ENCODE data around the gene PKHD1. TPM values are rescaled to one million over a fixed set of nuclear protein-coding genes. Genes with fewer than 3 reads are reported as not detected.

Gene PKHD1
- total RNA-seq, 4 donors from 2014 or later, result 0.12 TPM; not detected in 3

DNA sequence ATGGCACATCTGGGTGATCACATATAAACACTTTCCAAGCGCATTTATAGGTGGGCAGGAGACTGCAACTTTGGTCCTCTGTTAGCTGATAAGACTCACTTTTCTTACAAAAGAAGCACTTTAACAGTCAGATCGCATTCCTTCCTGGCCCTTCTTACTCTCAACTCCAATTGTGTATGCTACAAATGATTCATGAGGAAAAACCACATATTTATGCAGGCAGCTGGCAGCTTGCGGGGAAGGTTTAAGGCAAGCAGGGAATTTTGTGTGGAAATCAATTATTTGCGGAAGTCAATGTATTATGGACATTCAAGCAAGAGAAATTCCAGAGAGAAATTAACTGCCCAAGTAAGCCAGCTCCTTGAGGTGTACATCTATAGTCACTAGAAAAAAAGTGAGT is 194.0 kb downstream of the PKHD1 start:
- TF ChIP-seq, protein P1, sequence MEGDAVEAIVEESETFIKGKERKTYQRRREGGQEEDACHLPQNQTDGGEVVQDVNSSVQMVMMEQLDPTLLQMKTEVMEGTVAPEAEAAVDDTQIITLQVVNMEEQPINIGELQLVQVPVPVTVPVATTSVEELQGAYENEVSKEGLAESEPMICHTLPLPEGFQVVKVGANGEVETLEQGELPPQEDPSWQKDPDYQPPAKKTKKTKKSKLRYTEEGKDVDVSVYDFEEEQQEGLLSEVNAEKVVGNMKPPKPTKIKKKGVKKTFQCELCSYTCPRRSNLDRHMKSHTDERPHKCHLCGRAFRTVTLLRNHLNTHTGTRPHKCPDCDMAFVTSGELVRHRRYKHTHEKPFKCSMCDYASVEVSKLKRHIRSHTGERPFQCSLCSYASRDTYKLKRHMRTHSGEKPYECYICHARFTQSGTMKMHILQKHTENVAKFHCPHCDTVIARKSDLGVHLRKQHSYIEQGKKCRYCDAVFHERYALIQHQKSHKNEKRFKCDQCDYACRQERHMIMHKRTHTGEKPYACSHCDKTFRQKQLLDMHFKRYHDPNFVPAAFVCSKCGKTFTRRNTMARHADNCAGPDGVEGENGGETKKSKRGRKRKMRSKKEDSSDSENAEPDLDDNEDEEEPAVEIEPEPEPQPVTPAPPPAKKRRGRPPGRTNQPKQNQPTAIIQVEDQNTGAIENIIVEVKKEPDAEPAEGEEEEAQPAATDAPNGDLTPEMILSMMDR (IDR thresholded peaks at IDR 0.05), result no peak
- DNase-seq (ENCODE audit: low spot score) (no peak), ATAC-seq (ENCODE audit: low FRiP score) (no peak)

DNA sequence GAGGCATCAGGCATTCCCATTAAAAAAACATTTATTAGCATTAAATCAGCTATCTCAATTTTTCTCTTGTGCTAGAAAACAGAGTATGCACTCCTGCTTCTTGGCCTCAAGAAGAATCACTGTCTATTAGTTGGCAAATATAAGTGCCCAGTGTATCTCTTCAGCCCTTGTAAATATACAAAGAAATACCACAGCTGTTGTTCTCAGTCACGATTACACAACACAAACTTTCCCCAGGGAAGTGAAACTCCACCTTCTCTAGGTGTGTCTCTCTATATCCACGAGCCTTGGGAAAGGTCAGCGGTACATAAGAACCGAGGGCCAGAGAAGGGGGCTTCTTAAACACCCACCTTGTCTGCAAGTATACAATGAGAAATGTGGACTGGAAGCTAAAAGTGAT is 194.7 kb downstream of the PKHD1 start:
- ATAC-seq (ENCODE audit: low FRiP score), result no peak
- no peak for DNase-seq (ENCODE audit: low spot score)
- TF ChIP-seq, protein P1 (IDR thresholded peaks at IDR 0.05), result no peak

DNA sequence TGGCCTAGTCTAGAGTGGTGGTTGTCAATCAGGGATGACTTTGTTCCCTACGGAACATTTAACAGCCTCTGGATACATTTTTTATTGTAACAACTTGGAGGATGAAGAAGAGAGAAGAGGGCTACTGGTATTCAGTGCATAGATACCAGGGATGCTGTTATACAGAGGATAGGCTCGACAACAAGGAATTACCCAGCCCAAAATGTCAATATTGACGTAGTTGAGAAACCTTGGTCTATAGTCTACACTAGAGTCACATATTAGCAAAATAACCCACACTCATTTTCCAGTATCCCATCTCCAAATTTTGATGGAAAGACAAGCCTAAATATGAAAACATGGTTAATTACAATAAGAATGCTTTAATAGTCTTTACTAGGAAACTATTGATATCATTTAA is 195.1 kb downstream of the PKHD1 start:
- TF ChIP-seq, protein P1 (IDR thresholded peaks at IDR 0.05), result no peak
- DNase-seq (ENCODE audit: low spot score) (no peak), ATAC-seq (ENCODE audit: low FRiP score) (no peak)

DNA sequence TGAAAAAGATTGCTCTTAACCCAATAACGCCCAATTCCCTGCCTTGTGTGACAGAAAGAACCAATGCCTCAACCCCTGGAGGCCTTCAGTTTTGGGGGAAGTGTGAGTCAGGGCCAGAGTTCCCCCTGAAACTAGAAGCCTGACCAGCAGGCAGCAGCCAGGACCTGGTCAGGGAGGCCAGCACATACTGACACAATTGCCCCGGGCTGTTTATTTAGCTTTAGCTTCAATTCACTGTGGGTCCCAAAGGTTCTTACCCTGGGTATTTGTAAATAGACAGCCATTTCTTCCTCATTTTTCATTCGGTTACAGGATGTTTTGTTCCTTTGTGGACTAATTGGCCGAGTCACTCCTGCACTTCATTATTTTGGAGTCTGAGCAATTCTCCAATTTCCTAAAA is 195.6 kb downstream of the PKHD1 start:
- no peak for ATAC-seq (ENCODE audit: low FRiP score)
- no peak for DNase-seq (ENCODE audit: low spot score)
- TF ChIP-seq, protein P1 (IDR thresholded peaks at IDR 0.05), result no peak

DNA sequence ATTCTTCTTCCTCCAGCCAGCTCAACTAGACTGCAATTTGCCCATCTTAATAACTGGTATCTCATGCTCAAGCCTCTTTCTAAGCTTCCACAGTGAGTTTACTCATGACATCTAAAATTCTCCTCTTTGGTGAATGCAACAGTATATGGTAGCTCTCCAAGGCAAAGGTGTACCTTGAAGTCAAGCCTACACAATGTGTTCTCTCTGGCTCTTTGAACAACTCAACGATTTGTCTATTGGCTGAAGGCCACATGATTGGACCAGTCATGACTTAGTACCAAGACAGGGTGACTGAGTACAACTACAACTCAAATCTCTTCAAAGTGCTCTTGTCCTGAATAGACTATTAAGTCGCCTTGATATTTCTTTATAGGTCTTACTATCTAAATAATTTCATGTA is 199.6 kb downstream of the PKHD1 start:
- DNase-seq (ENCODE audit: low spot score) (no peak), ATAC-seq (ENCODE audit: low FRiP score) (no peak)
- TF ChIP-seq, protein P1 (IDR thresholded peaks at IDR 0.05), result no peak

DNA sequence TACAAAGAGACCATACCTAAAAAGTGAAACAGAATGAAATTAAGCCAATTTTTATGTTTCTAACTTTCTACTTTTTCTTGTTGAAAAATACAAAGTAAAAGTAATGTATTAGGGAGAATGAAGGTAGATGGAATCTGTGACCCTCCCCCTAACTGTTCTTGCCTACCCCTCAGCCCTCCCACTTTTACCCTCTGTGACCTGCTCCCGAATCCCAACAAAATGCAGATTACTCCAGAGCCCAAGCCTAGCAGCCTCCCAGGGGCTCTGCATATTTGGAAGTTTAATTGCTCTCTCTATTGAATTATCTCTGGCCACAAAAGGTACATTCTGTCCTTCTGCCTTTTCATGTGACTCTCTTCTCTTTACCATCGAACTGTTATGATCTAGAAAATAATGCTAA is 201.5 kb downstream of the PKHD1 start:
- no peak for DNase-seq (ENCODE audit: low spot score)
- ATAC-seq (ENCODE audit: low FRiP score), result no peak
- TF ChIP-seq, protein P1 (IDR thresholded peaks at IDR 0.05), result no peak

DNA sequence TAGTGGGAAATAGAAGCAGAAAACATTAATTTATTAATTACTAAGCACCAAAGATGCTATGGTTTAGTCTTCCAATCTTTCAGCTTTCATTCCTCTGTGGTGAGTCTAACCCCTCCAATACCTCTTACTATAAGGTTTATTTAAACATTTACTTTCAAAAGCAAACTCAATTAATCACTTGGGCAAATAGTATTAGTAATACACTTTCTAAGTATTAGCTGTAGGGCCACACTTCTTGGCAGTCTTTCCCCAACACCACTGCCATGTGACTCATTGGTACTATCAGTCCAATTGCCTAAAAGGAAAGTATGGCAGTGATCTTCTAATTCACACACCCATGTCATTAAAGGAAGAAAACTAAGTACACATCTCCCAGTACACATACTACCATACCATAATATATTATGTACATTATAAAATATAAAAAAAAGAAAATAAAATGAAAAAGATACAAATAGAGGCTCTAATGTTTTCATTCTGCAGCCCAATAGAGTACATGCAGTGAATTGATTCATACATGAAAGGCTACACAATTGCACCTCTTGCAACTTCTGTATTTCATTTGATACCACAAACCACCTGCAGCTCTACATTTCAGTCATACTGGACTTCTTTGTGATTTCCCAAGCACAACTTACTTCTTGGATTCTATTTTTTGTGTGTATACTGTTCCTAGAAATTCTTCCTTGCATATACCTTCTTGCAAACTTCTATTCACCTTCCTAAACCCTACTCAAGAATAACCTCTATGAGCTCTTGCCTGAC is 218.6 kb downstream of the PKHD1 start:
- DNase-seq (ENCODE audit: low spot score), result no peak
- no peak for ATAC-seq (ENCODE audit: low FRiP score)
- TF ChIP-seq, protein P1 (IDR thresholded peaks at IDR 0.05), result no peak

All from omental fat pad (tissue), 4 donors.